IPS-18a (cell line): ENCODE results near the gene GALNT2.

ENCODE experiments used
- H3K27ac ChIP-seq: one replicate; pipeline ENCODE4 v1.5.1; 2013; ENCODE audit warnings: low read length
- H3K27me3 ChIP-seq: one replicate; pipeline ENCODE4 v1.6.1; 2013; ENCODE audit warnings: mild to moderate bottlenecking, low read length; ENCODE audit not compliant: control insufficient read depth, insufficient read depth
- H3K36me3 ChIP-seq: one replicate; pipeline ENCODE4 v1.6.1; 2013; ENCODE audit warnings: low read depth, low read length; ENCODE audit not compliant: control insufficient read depth
- H3K4me1 ChIP-seq: one replicate; pipeline ENCODE4 v1.6.1; 2013; ENCODE audit warnings: low read depth, low read length; ENCODE audit not compliant: control insufficient read depth
- H3K4me3 ChIP-seq: one replicate; pipeline ENCODE4 v1.5.1; 2013; ENCODE audit warnings: low read length
- H3K9ac ChIP-seq: one replicate; pipeline ENCODE4 v1.6.1; 2013; ENCODE audit warnings: mild to moderate bottlenecking, low read length, moderate library complexity
- H3K9me3 ChIP-seq: one replicate; pipeline ENCODE4 v1.6.1; 2013; ENCODE audit warnings: low read depth, low read length; ENCODE audit not compliant: control insufficient read depth

Gene GALNT2

GRCh38 chr1:230272557-230272956 lies 205.5 kb downstream of the GALNT2 start:
- Histone ChIP-seq H3K27ac (no peak overlapping the region), H3K9ac (no peak overlapping the region), H3K4me3 (no peak overlapping the region), H3K27me3 (no peaks in the 10 kb centered on the region), H3K4me1 (peaks cover 15% of the 10 kb centered on the region), H3K36me3 (peaks cover 10% of the 10 kb centered on the region), H3K9me3 (no peaks in the 10 kb centered on the region)

GRCh38 chr1:230273141-230273710 lies 206.2 kb downstream of the GALNT2 start:
- Histone ChIP-seq H3K27ac (no peak overlapping the region), H3K4me1 (peaks cover 21% of the 10 kb centered on the region), H3K36me3 (peaks cover 10% of the 10 kb centered on the region)

GRCh38 chr1:230274254-230274653 lies 207.2 kb downstream of the GALNT2 start:
- Histone ChIP-seq H3K27me3 (no peaks in the 10 kb centered on the region), H3K27ac (no peak overlapping the region), H3K36me3 (peaks cover 10% of the 10 kb centered on the region), H3K4me1 (peaks cover 24% of the 10 kb centered on the region), H3K9me3 (no peaks in the 10 kb centered on the region), H3K4me3 (no peak overlapping the region), H3K9ac (no peak overlapping the region)

More at GRCh38 chr1:230273141-230273710, 206.2 kb downstream of the GALNT2 start:
- H3K27me3 ChIP-seq, result no peaks in the 10 kb centered on the region
- H3K9ac ChIP-seq, result no peak overlapping the region
- H3K4me3 ChIP-seq, result no peak overlapping the region
- no peaks in the 10 kb centered on the region for H3K9me3 ChIP-seq

- Histone ChIP-seq H3K36me3 (peaks cover 10% of the 10 kb centered on the region), H3K27me3 (no peaks in the 10 kb centered on the region), H3K9ac (no peak overlapping the region), H3K4me3 (no peak overlapping the region), H3K9me3 (no peaks in the 10 kb centered on the region), H3K4me1 (peaks cover 24% of the 10 kb centered on the region), H3K27ac (no peak overlapping the region)
These were observed 209.4 kb downstream of the GALNT2 start for GRCh38 chr1:230276401-230276800.

GRCh38 chr1:230277201-230278025 lies 210.4 kb downstream of the GALNT2 start:
- peak overlapping the region; percentile 27 for H3K9ac ChIP-seq
- peaks cover 24% of the 10 kb centered on the region for H3K4me1 ChIP-seq
- H3K27ac ChIP-seq, result peak overlapping the region; percentile 61
- H3K27me3 ChIP-seq, result no peaks in the 10 kb centered on the region
- H3K4me3 ChIP-seq, result peak overlapping the region; percentile 35
- H3K36me3 ChIP-seq, result peaks cover 10% of the 10 kb centered on the region
- no peaks in the 10 kb centered on the region for H3K9me3 ChIP-seq

- Histone ChIP-seq H3K27ac (no peak overlapping the region), H3K36me3 (peaks cover 10% of the 10 kb centered on the region), H3K4me1 (peaks cover 24% of the 10 kb centered on the region), H3K4me3 (no peak overlapping the region), H3K9me3 (no peaks in the 10 kb centered on the region), H3K9ac (no peak overlapping the region), H3K27me3 (no peaks in the 10 kb centered on the region)
These were observed 211.3 kb downstream of the GALNT2 start for GRCh38 chr1:230278376-230278775.

- H3K9ac ChIP-seq, result no peak overlapping the region
- H3K27ac ChIP-seq, result no peak overlapping the region
- H3K36me3 ChIP-seq, result peaks cover 10% of the 10 kb centered on the region
These were observed 212.0 kb downstream of the GALNT2 start for GRCh38 chr1:230278871-230279582.

GRCh38 chr1:230279583-230279945 lies 212.5 kb downstream of the GALNT2 start:
- H3K27me3 ChIP-seq, result no peaks in the 10 kb centered on the region
- H3K9ac ChIP-seq, result no peak overlapping the region
- H3K4me3 ChIP-seq, result no peak overlapping the region
- peaks cover 24% of the 10 kb centered on the region for H3K4me1 ChIP-seq
- H3K27ac ChIP-seq, result no peak overlapping the region
- no peaks in the 10 kb centered on the region for H3K9me3 ChIP-seq
- peaks cover 10% of the 10 kb centered on the region for H3K36me3 ChIP-seq

More at GRCh38 chr1:230278871-230279582, 212.0 kb downstream of the GALNT2 start:
- Histone ChIP-seq H3K4me3 (no peak overlapping the region), H3K27me3 (no peaks in the 10 kb centered on the region), H3K4me1 (peaks cover 24% of the 10 kb centered on the region), H3K9me3 (no peaks in the 10 kb centered on the region)

GRCh38 chr1:230280054-230280795 lies 213.2 kb downstream of the GALNT2 start:
- no peaks in the 10 kb centered on the region for H3K9me3 ChIP-seq
- H3K4me3 ChIP-seq, result no peak overlapping the region
- H3K36me3 ChIP-seq, result peaks cover 4% of the 10 kb centered on the region
- no peak overlapping the region for H3K9ac ChIP-seq
- no peaks in the 10 kb centered on the region for H3K27me3 ChIP-seq
- H3K4me1 ChIP-seq, result peaks cover 24% of the 10 kb centered on the region
- H3K27ac ChIP-seq, result no peak overlapping the region

GRCh38 chr1:230280906-230281413 lies 213.9 kb downstream of the GALNT2 start:
- Histone ChIP-seq H3K9me3 (no peaks in the 10 kb centered on the region), H3K27me3 (no peaks in the 10 kb centered on the region), H3K27ac (no peak overlapping the region), H3K9ac (no peak overlapping the region), H3K36me3 (no peaks in the 10 kb centered on the region), H3K4me1 (peaks cover 27% of the 10 kb centered on the region), H3K4me3 (no peak overlapping the region)

- H3K4me1 ChIP-seq, result peaks cover 28% of the 10 kb centered on the region
- H3K27ac ChIP-seq, result no peak overlapping the region
These were observed 214.5 kb downstream of the GALNT2 start for GRCh38 chr1:230281556-230281955.

More at GRCh38 chr1:230281556-230281955, 214.5 kb downstream of the GALNT2 start:
- Histone ChIP-seq H3K4me3 (no peak overlapping the region), H3K9ac (no peak overlapping the region), H3K9me3 (no peaks in the 10 kb centered on the region), H3K27me3 (no peaks in the 10 kb centered on the region), H3K36me3 (no peaks in the 10 kb centered on the region)
